Measurements from ENCODE around the gene TGFBRAP1.

- no peak for TF ChIP-seq EZH2phosphoT487 (IDR thresholded peaks at IDR 0.05; ENCODE audit: low read length)
- TF ChIP-seq EZH2 (optimal IDR thresholded peaks at IDR 0.05; ENCODE audit: low read depth, low read length), result no peak
Measured at GRCh38 chr2:105376010-105376409, 46.5 kb upstream of the TGFBRAP1 start.
